ENCODE data around the gene NFU1.

- TF ChIP-seq POLR2AphosphoS5 (IDR thresholded peaks at IDR 0.05; ENCODE audit: low read depth, low read length) (no peak), ELF1 (IDR thresholded peaks at IDR 0.05; ENCODE audit: borderline replicate concordance, low read depth) (no peak), MAX (IDR thresholded peaks at IDR 0.05) (no peak), CTCF (IDR thresholded peaks at IDR 0.05 in 2 of 3, conservative IDR thresholded peaks at IDR 0.05 in 1 of 3; ENCODE audit: borderline replicate concordance in 1 of 3, insufficient read depth in 1 of 3, low read depth in 2 of 3, low read length in 2 of 3) (no peak), POLR2A (IDR thresholded peaks at IDR 0.05; ENCODE audit: borderline replicate concordance, extremely low read depth, insufficient read depth, insufficient read length) (no peak), REST (IDR thresholded peaks at IDR 0.05; ENCODE audit: low read depth) (no peak), ATF3 (IDR thresholded peaks at IDR 0.05) (no peak), RAD21 (IDR thresholded peaks at IDR 0.05; ENCODE audit: low read depth) (no peak)
Measured at GRCh38 chr2:69356471-69356870, 80.8 kb downstream of the NFU1 start.
